Caco-2 (cell line): ENCODE data around the gene CTRL. TPM values are rescaled to one million over a fixed set of nuclear protein-coding genes. Genes with fewer than 3 reads are reported as not detected.

Experiments
- BruUV-seq: library from RNA; stranded (reverse); fragments of 400-500 nt; replicated peaks from 2 replicates; lab custom pipeline; 2021; lab: Mats Ljungman, UMichigan
- CTCF ChIA-PET: fragments of 300-600 bp; sonication (Branson Sonifier 250); formaldehyde crosslinking; loops from one replicate; lab custom pipeline; 2022; ENCODE audit warnings: antibody characterized with exemption; lab: Charles Lee
- POLR2A ChIA-PET: fragments of 300-600 bp; sonication (Branson Sonifier 250); formaldehyde crosslinking; loops from one replicate; lab custom pipeline; 2022; ENCODE audit warnings: antibody characterized with exemption; lab: Charles Lee
- DNase-seq, 2 experiments: peaks; one replicate each; pipeline versions ENCODE4 v3.0.0 to v3.0.0-alpha.2; 2020 to 2022
- H3K27me3 ChIP-seq: replicated peaks from 2 replicates; pipeline ENCODE4 v1.6.0; 2011; ENCODE audit warnings: low read length; ENCODE audit not compliant: control insufficient read depth, insufficient read depth
- H3K36me3 ChIP-seq: 2 replicates; pipeline ENCODE4 v1.5.1; 2011; ENCODE audit warnings: low read length; ENCODE audit not compliant: control insufficient read depth, insufficient read depth
- H3K4me1 ChIP-seq: fragments of 250-450 bp; sonication (Bioruptor Pico); 2 replicates; pipeline ENCODE4 v1.5.1; 2020; ENCODE audit warnings: mild to moderate bottlenecking
- H3K4me3 ChIP-seq: 2 replicates; pipeline ENCODE4 v1.5.1; 2011; ENCODE audit warnings: low read depth, mild to moderate bottlenecking, control low read depth, low read length
- H3K9me3 ChIP-seq: fragments of 250-450 bp; sonication (Bioruptor Pico); 2 replicates; pipeline ENCODE4 v1.5.1; 2020; ENCODE audit warnings: mild to moderate bottlenecking, moderate library complexity
- H3K27ac Mint-ChIP-seq: one replicate; pipeline ENCODE4 v1.8.0; 2022; ENCODE audit warnings: mixed read lengths; ENCODE audit not compliant: unreplicated experiment
- H3K27me3 Mint-ChIP-seq: one replicate; pipeline ENCODE4 v1.8.0; 2022; ENCODE audit warnings: mixed read lengths; ENCODE audit not compliant: insufficient read depth, unreplicated experiment
- H3K36me3 Mint-ChIP-seq: one replicate; pipeline ENCODE4 v1.8.0; 2022; ENCODE audit warnings: mild to moderate bottlenecking, mixed read lengths; ENCODE audit not compliant: insufficient read depth, unreplicated experiment
- H3K4me1 Mint-ChIP-seq: one replicate; pipeline ENCODE4 v1.8.0; 2022; ENCODE audit warnings: low read depth, mixed read lengths; ENCODE audit not compliant: unreplicated experiment
- H3K4me3 Mint-ChIP-seq: one replicate; pipeline ENCODE4 v1.8.0; 2022; ENCODE audit warnings: mild to moderate bottlenecking, moderate library complexity, mixed read lengths; ENCODE audit not compliant: unreplicated experiment
- H3K9me3 Mint-ChIP-seq: one replicate; pipeline ENCODE4 v1.8.0; 2022; ENCODE audit warnings: mixed read lengths; ENCODE audit not compliant: unreplicated experiment
- intact Hi-C: fragments of 100-400 bp; cut with micrococcal nuclease; formaldehyde crosslinking; loops from one replicate; pipeline ENCODE4 v1.10.0; 2022; ENCODE audit not compliant: unreplicated experiment
- total RNA-seq: library from RNA; stranded (reverse); gene quantifications from 2 replicates; pipeline ENCODE4 v1.2.3, GENCODE V29; 2022
- TF ChIP-seq, protein P1 (sequence below), 2 experiments: fragments of 200-600 bp in 1 of 2; IDR thresholded peaks; 1 replicate in 1 of 2; 2 replicates in 1 of 2; pipeline versions ENCODE4 v1.5.1 to v1.8.0; 2011 to 2022; ENCODE audit warnings: antibody characterized with exemption in 1 of 2, control low read depth in 1 of 2, inconsistent platforms in 1 of 2, low read depth in 1 of 2, low read length in 1 of 2, mild to moderate bottlenecking in 1 of 2, moderate library complexity in 1 of 2; ENCODE audit not compliant: insufficient read depth in 1 of 2, severe bottlenecking in 1 of 2, unreplicated experiment in 1 of 2

The CTRL gene
- total RNA-seq, 1 experiment from 2014 or later = 0.66 TPM

DNA sequence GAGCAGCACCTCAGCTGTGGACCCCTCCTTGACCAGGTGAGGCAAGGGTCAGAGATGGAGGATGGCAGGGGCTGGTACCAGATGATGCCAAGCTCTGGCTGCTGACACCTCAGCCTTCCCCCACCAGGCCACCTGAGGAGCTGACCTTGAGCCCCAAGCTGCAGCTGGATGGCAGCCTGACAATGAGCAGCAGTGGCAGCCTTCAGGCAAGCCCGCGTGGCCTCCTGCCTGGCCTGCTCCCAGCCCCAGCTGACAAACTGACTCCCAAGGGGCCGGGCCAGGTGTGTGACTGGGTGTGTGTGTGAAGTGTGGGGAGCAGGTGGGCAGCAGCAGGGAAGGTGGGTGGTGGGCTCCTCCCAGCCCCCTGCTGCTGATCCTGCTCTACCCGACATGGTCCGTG is 51.7 kb downstream of the CTRL start:
- no TSS peak for BruUV-seq
- Mint-ChIP-seq H3K4me3 (no peak overlapping the region), H3K36me3 (peaks cover 89% of the 10 kb centered on the region), H3K27me3 (no peaks in the 10 kb centered on the region), H3K4me1 (peaks cover 44% of the 10 kb centered on the region), H3K9me3 (no peaks in the 10 kb centered on the region), H3K27ac (peak overlapping the region; percentile 96)
- DNase-seq = no peak
- TF ChIP-seq, protein P1, sequence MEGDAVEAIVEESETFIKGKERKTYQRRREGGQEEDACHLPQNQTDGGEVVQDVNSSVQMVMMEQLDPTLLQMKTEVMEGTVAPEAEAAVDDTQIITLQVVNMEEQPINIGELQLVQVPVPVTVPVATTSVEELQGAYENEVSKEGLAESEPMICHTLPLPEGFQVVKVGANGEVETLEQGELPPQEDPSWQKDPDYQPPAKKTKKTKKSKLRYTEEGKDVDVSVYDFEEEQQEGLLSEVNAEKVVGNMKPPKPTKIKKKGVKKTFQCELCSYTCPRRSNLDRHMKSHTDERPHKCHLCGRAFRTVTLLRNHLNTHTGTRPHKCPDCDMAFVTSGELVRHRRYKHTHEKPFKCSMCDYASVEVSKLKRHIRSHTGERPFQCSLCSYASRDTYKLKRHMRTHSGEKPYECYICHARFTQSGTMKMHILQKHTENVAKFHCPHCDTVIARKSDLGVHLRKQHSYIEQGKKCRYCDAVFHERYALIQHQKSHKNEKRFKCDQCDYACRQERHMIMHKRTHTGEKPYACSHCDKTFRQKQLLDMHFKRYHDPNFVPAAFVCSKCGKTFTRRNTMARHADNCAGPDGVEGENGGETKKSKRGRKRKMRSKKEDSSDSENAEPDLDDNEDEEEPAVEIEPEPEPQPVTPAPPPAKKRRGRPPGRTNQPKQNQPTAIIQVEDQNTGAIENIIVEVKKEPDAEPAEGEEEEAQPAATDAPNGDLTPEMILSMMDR (IDR thresholded peaks at IDR 0.05; ENCODE audit: insufficient read depth in 1 of 2, low read depth in 1 of 2, low read length in 1 of 2, severe bottlenecking in 1 of 2, unreplicated experiment in 1 of 2) = no peak
- intact Hi-C loops = no loop called here
- ChIA-PET POLR2A (no interaction called here), CTCF (interaction anchor here (1.6 kb wide), 1 partner anchor 15 kb away, joined by 4 read pairs; no protein-coding TSS in a partner anchor)
- Histone ChIP-seq H3K36me3 (peaks cover 20% of the 10 kb centered on the region), H3K27me3 (no peaks in the 10 kb centered on the region), H3K9me3 (no peaks in the 10 kb centered on the region), H3K4me1 (peaks cover 33% of the 10 kb centered on the region), H3K4me3 (no peak overlapping the region)

Other genes with a start within 250 kb of the CTRL start
- gene GFOD2, start 212.5 kb downstream of the CTRL start, total RNA-seq = 12.7 and 13.4 TPM in 2 replicates
- gene RANBP10, start 125.3 kb downstream of the CTRL start, total RNA-seq = 21.8 and 23.8 TPM in 2 replicates
- 0.84 and 0.91 TPM in 2 replicates for gene TSNAXIP1, start 125.0 kb downstream of the CTRL start, total RNA-seq
- gene THAP11, start 89.5 kb downstream of the CTRL start, total RNA-seq = 46.8 and 50.5 TPM in 2 replicates
- gene NUTF2, start 84.9 kb downstream of the CTRL start, total RNA-seq = 239 and 245 TPM in 2 replicates
- gene CENPT, start 84.2 kb downstream of the CTRL start, total RNA-seq = 70.9 and 80.1 TPM in 2 replicates
- 124 and 139 TPM in 2 replicates for gene EDC4, start 58.8 kb downstream of the CTRL start, total RNA-seq
- gene NRN1L, start 47.0 kb downstream of the CTRL start, total RNA-seq = 0.93 TPM in 1 of 2 replicates, not detected in the other
- gene PSKH1, start 38.6 kb downstream of the CTRL start, total RNA-seq = 35.1 and 41.3 TPM in 2 replicates
- gene PSMB10, start 5.0 kb upstream of the CTRL start, total RNA-seq = 26.9 and 31.6 TPM in 2 replicates
- gene LCAT, start 12.3 kb upstream of the CTRL start, total RNA-seq = 26.3 and 33.3 TPM in 2 replicates
- gene SLC12A4, start 36.8 kb upstream of the CTRL start, total RNA-seq = 97.0 and 107 TPM in 2 replicates
- gene DPEP3, start 48.6 kb upstream of the CTRL start, total RNA-seq = not detected in 2 replicates
- gene DPEP2, start 67.6 kb upstream of the CTRL start, total RNA-seq = not detected in 2 replicates
- gene DPEP2NB, start 84.0 kb upstream of the CTRL start, total RNA-seq = not detected in 2 replicates
- 15.9 and 17.1 TPM in 2 replicates for gene DDX28, start 91.4 kb upstream of the CTRL start, total RNA-seq
- gene DUS2, start 91.4 kb upstream of the CTRL start, total RNA-seq = 33.6 and 37.4 TPM in 2 replicates
- 40.0 and 43.9 TPM in 2 replicates for gene NFATC3, start 153.5 kb upstream of the CTRL start, total RNA-seq